Astrocyte of the cerebellum (primary cell): ENCODE measurements around the gene YAF2.

ENCODE experiments used
- DNase-seq: peaks from one replicate; pipeline ENCODE4 v3.0.0-alpha.2; 2011; ENCODE audit warnings: low read depth
- H3K4me3 ChIP-seq: 2 replicates; pipeline ENCODE4 v1.5.1; 2011; ENCODE audit warnings: mild to moderate bottlenecking, low read depth, low read length, moderate library complexity
- in situ Hi-C: cut with HindIII; loops from 2 replicates; pipeline ENCODE4 v1.10.0; 2017; ENCODE audit warnings: low sequenced_read_pairs
- TF ChIP-seq, protein P1 (sequence below): IDR thresholded peaks from 2 replicates; pipeline ENCODE4 v1.5.1; 2012; ENCODE audit warnings: low read length, low read depth, moderate library complexity, mild to moderate bottlenecking; ENCODE audit errors: missing control alignments

YAF2 gene

DNA sequence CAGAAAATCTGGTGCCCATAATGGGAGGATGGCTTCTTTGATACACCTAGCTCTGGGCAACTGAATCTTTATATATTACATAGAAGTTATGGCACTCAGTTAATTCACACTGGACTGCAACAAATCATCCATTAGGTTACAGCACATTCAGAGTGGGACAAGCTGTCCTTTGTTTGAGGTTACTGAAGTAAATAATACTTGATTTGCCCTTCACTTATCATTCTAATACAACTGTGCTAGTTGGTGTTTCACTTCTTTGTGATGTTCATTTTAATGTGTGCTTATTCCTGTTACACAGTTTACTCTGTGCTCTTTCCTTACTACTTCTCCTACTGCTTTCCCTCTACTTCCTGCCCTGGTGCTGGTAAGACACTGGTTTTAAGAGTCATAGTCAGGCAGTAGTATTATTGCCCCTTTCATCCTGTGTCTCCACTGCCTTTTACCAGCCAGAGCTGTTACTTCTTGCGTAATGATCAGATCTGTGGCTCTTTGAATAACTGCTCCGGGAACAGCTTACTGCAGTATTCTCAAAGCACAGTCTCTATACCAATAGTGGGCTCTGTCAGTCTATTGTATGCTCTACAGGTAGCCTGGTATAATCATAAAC is 57.0 kb downstream of the YAF2 start:
- no peak overlapping the region for H3K4me3 ChIP-seq
- no peak for DNase-seq
- in situ Hi-C loops, result no loop called here
- TF ChIP-seq, protein P1, sequence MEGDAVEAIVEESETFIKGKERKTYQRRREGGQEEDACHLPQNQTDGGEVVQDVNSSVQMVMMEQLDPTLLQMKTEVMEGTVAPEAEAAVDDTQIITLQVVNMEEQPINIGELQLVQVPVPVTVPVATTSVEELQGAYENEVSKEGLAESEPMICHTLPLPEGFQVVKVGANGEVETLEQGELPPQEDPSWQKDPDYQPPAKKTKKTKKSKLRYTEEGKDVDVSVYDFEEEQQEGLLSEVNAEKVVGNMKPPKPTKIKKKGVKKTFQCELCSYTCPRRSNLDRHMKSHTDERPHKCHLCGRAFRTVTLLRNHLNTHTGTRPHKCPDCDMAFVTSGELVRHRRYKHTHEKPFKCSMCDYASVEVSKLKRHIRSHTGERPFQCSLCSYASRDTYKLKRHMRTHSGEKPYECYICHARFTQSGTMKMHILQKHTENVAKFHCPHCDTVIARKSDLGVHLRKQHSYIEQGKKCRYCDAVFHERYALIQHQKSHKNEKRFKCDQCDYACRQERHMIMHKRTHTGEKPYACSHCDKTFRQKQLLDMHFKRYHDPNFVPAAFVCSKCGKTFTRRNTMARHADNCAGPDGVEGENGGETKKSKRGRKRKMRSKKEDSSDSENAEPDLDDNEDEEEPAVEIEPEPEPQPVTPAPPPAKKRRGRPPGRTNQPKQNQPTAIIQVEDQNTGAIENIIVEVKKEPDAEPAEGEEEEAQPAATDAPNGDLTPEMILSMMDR, result no peak

DNA sequence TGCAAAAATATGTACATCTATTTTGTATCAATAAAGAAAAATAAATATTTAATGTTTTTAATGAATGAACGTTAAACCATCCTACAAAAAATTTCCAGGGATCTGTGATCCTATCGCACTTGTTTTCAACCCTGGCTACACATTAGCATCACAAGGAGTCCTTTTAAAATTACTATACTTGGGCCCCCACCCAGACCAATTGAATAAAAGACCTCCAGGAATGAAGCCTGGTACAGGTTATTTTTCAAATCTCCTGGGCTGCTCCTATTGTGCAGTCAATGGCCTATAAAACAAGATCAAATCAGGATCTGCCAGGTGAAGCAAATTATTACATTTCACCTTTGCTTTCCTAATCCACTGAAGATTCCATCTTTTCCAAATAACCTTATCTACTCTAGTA is 59.9 kb downstream of the YAF2 start:
- TF ChIP-seq, protein P1, result no peak
- DNase-seq, result no peak
- in situ Hi-C loops, result no loop called here
- no peak overlapping the region for H3K4me3 ChIP-seq

DNA sequence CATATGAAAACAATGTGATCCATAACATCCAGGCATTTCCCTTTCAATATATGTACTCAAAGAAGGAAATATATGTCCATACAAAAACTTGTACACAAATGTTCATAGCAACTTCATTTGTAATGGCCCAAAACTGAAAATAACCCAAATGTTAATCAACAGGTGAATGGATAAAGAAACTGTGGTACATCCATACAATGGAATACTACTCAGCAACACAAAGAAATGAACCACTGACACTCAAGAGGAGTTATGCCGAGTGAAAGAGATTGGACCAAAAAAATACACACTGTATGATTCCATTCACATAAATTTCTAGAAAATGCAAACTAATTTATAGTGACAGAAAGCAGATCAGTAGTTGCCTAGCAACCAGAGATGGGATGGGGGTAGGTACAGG is 63.1 kb downstream of the YAF2 start:
- in situ Hi-C loops, result no loop called here

DNA sequence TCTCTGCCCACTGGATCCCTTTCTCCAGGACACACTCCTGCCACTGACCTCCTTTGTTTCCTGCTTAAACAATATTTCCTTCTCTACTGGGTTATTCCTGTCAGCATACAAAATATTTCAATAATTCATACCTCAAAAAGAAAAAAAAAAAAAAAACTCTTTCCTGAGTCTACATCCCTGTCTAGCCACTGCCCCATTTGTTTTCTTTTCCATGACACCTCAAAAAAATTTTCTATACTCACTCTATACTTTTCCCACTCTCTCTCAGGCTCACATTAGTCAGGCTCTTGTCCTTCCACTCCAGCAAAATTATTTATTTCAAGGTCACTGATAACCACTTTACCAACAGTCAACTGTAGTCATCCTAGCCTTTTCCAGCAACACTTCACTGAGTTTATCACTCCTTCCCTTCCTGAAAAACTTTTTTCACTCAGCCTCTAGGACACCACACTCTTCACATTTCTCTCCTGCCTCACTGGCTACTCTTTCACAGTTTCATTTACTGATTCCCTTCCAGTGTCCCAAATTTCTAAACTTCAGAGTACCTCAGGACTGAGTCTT is 64.0 kb downstream of the YAF2 start:
- TF ChIP-seq, protein P1, result no peak
- in situ Hi-C loops, result no loop called here
- no peak overlapping the region for H3K4me3 ChIP-seq
- DNase-seq, result no peak

More for the DNA sequence above, 63.1 kb downstream of the YAF2 start:
- no peak overlapping the region for H3K4me3 ChIP-seq
- no peak for DNase-seq
- TF ChIP-seq, protein P1, result no peak

DNA sequence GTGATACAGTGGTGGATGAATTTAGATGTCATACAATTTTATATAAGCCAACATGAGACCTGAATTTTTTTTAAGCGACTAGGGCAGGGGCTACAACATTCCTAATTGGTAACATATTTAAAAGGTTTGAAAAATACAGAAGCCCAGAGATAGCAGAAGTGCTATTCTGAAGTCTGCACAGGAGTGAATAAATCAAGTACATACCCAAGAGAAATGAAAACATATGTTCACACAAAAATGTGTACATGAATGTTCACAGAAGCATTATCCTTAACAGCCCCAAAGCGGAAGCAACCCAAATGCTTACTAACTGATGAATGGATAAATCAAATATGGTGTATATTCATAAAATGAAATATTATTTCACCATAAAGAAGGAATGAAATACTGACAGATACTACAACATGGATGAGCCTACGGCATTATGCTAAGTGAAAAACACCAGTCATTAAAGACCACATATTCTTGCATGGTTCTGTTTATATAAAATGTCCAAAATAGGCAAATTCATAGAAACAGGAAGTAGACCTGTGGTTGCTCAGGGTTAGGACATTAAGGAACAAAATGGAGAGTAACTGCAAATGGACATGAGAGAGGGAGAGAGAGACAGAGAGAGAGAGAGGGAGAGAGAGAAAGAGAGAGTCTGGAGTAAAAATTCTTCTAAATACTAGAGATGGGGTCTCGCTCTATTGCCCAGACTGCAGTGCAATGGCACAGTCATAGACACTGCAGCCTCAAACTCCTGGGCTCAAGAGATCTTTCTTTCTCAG is 65.4 kb downstream of the YAF2 start:
- TF ChIP-seq, protein P1, result no peak
- no peak for DNase-seq
- in situ Hi-C loops, result no loop called here
- H3K4me3 ChIP-seq, result no peak overlapping the region

DNA sequence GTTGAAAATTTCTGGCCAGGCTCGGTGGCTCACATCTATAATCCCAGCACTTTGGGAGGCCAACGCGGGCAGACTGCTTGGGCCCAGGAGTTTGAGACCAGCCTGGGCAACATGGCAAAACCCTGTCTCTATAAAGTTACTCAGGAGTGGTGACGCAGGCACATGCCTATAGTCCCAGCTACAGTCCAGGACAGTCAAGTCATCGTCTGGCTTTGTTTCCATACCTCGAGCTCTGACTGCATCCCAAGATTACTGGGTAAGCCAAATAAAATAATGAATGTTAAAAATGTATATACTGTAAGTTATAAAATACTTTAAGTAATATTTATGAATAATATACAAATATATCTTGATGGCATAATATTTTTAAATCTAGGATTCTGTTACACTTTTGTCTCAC is 70.3 kb downstream of the YAF2 start:
- in situ Hi-C loops, result no loop called here
- TF ChIP-seq, protein P1, result no peak
- DNase-seq, result no peak
- H3K4me3 ChIP-seq, result no peak overlapping the region
